Smooth muscle cell of trachea (primary cell): ENCODE results near the gene MAGEA3. TPM values are rescaled to one million over a fixed set of nuclear protein-coding genes. Genes with fewer than 3 reads are reported as not detected.

Source experiments
- total RNA-seq: library from RNA; depleted of rRNA; stranded (reverse); fragments of >200 nt; gene quantifications from 2 replicates; pipeline ENCODE4 v1.2.1, GENCODE V29; 2014

The MAGEA3 gene
- not detected in 2 replicates for total RNA-seq

GRCh38 chrX:152697952-152698931 is at the start of gene MAGEA3:
Gene MAGEA3 (plus strand): TSS chrX:152698794. CDS start chrX:152700833, 2,039 bp downstream.

GRCh38 chrX:152709173-152709572 is 10.6 kb downstream of the MAGEA3 start, which contains the start of gene CSAG2:
Gene CSAG2 (minus strand): TSS chrX:152709273. CDS start chrX:152709112, 161 bp downstream.

GRCh38 chrX:152713815-152714787 is 15.5 kb downstream of the MAGEA3 start, which contains the start of gene MAGEA2B:
Gene MAGEA2B (plus strand): TSS chrX:152714628. CDS start chrX:152717107, 2,479 bp downstream.

GRCh38 chrX:152733261-152733975 is 34.8 kb downstream of the MAGEA3 start, which contains the start of the genes CSAG1 and MAGEA12:
Gene CSAG1 (minus strand): TSS chrX:152733721. CDS start chrX:152732460, 1,261 bp downstream.
Gene MAGEA12 (plus strand): TSS chrX:152733757. CDS start chrX:152736162, 2,405 bp downstream.

Other genes with a start within 250 kb of the MAGEA3 start
- not detected in 2 replicates for gene GABRA3, start 247.5 kb upstream of the MAGEA3 start, total RNA-seq
- under 0.01 and 0.17 TPM in 2 replicates for gene GABRQ, start 60.9 kb upstream of the MAGEA3 start, total RNA-seq
- not detected in 2 replicates for gene CSAG2, start 10.5 kb downstream of the MAGEA3 start, total RNA-seq
- gene MAGEA2B, start 15.8 kb downstream of the MAGEA3 start, total RNA-seq = not detected in 2 replicates
- not detected in 2 replicates for gene CSAG1, start 34.9 kb downstream of the MAGEA3 start, total RNA-seq
- not detected in 2 replicates for gene MAGEA12, start 35.0 kb downstream of the MAGEA3 start, total RNA-seq
- gene MAGEA2, start 55.0 kb downstream of the MAGEA3 start, total RNA-seq = not detected in 2 replicates
- gene CSAG3, start 60.4 kb downstream of the MAGEA3 start, total RNA-seq = not detected in 2 replicates
- gene MAGEA6, start 70.9 kb downstream of the MAGEA3 start, total RNA-seq = not detected in 2 replicates
- 47.1 and 54.7 TPM in 2 replicates for gene CETN2, start 132.0 kb downstream of the MAGEA3 start, total RNA-seq
- 14.9 and 22.4 TPM in 2 replicates for gene NSDHL, start 132.3 kb downstream of the MAGEA3 start, total RNA-seq
- gene ZNF185, start 199.3 kb downstream of the MAGEA3 start, total RNA-seq = 1.3 and 1.5 TPM in 2 replicates